ENCODE data around the gene APOC3. TPM values are rescaled to one million over a fixed set of nuclear protein-coding genes. Genes with fewer than 3 reads are reported as not detected.

Gene APOC3
- total and polyA plus RNA-seq, 9 of the 15 experiments (the other 6 are each of a cell fraction or from before 2014, with no cell fraction given), result 1.1 TPM; not detected in 8

- Histone ChIP-seq H3K27ac (ENCODE audit: extremely low read depth, low read depth, low read length) (no peak overlapping the region), H3K27me3 (ENCODE audit: control insufficient read depth in 2 of 2, insufficient read depth in 2 of 2, low read length in 2 of 2) (peaks cover 0 to 6% of the 10 kb centered on the region in 2 experiments; a peak in 1 of 5 replicates), H3K9me3 (replicated peaks; ENCODE audit: control insufficient read depth, insufficient read depth, low read depth, low read length) (no peaks in the 10 kb centered on the region), H3K9me1 (ENCODE audit: control insufficient read depth, insufficient read depth, low read length) (no peaks in the 10 kb centered on the region), H3K79me2 (ENCODE audit: control insufficient read depth, insufficient read depth, low read length) (no peaks in the 10 kb centered on the region), H3K4me3 (no peak overlapping the region), H3K9ac (ENCODE audit: insufficient read depth in 1 of 2, low read depth in 2 of 2, low read length in 2 of 2) (no peak overlapping the region), H2AFZ (ENCODE audit: low read depth, low read length) (no peak overlapping the region; the same call in 1 of the 2 replicates), H3K4me1 (replicated peaks in 1 of 2; ENCODE audit: control insufficient read depth in 2 of 2, insufficient read depth in 2 of 2, low read length in 2 of 2) (peaks cover 8 to 34% of the 10 kb centered on the region in 2 experiments; a peak in 4 of 5 replicates), H3K4me2 (ENCODE audit: insufficient read depth, low read length) (no peak overlapping the region; the same call in 1 of the 2 replicates), H4K20me1 (replicated peaks; ENCODE audit: control insufficient read depth, insufficient read depth, low read length) (no peaks in the 10 kb centered on the region), H3K36me3 (ENCODE audit: control insufficient read depth, insufficient read depth, low read length) (no peaks in the 10 kb centered on the region)
- ATAC-seq (no peak), DNase-seq (ENCODE audit: extremely low read depth in 1 of 4, low spot score in 3 of 4) (no peak), FAIRE-seq (no peak)
- intact Hi-C loops (cut with micrococcal nuclease) (no loop called here), in situ Hi-C loops (cut with MboI) (no loop called here)
- no TSS peak for BruUV-seq (replicated peaks)
- CTCF ChIA-PET (ENCODE audit: low intra/inter-chr PET ratio), result no interaction called here
- 39% methylated on average over 18 of the region's 22 CpGs for WGBS (ENCODE audit: insufficient coverage, low coverage, missing lambda C conversion rate)
- POLR2A ChIA-PET, result interaction anchor here (1.0 kb wide), 1 partner anchor 83 kb away, joined by 3 read pairs; no protein-coding TSS in a partner anchor
- TF ChIP-seq BCOR (IDR thresholded peaks at IDR 0.05) (peak; percentile 36; the same call in 1 of the 2 replicates), ZFP36 (IDR thresholded peaks at IDR 0.05; ENCODE audit: low read depth, low read length, partially characterized antibody) (peak; percentile 64), ZBTB33 (CRISPR knock-in tag; IDR thresholded peaks at IDR 0.05) (no peak), ZBTB12 (CRISPR knock-in tag; IDR thresholded peaks at IDR 0.05) (no peak)
These were observed 3.6 kb upstream of the APOC3 start for GRCh38 chr11:116825854-116826750.

Data from K562 (cell line).